Mucosa of descending colon (tissue), 3 donors: ENCODE measurements around the gene TKT. TPM values are rescaled to one million over a fixed set of nuclear protein-coding genes. Genes with fewer than 3 reads are reported as not detected.

Experiments used
- ATAC-seq: fragments of 200-7000 bp; cut with Tn5 transposase; one replicate; pipeline ENCODE4 v1.9.1; 2020; ENCODE audit warnings: mild to moderate bottlenecking, moderate library complexity
- DNase-seq, 3 donors: peaks; one replicate each; pipeline ENCODE4 v3.0.0-alpha.2; 2020
- H3K36me3 ChIP-seq: fragments of 200-600 bp; one replicate; pipeline ENCODE4 v1.8.0; 2021; ENCODE audit warnings: low read depth, mild to moderate bottlenecking
- H3K4me1 ChIP-seq: fragments of 200-600 bp; one replicate; pipeline ENCODE4 v1.8.0; 2021; ENCODE audit warnings: low read depth, mild to moderate bottlenecking
- H3K4me3 ChIP-seq: fragments of 200-600 bp; one replicate; pipeline ENCODE4 v1.8.0; 2021; ENCODE audit warnings: mild to moderate bottlenecking
- H3K9me3 ChIP-seq: fragments of 200-600 bp; one replicate; pipeline ENCODE4 v1.8.0; 2021; ENCODE audit warnings: mild to moderate bottlenecking
- intact Hi-C, 2 donors: fragments of 100-400 bp; cut with DNase I in 1 of 2; cut with micrococcal nuclease in 1 of 2; formaldehyde crosslinking; loops; one replicate each; pipeline versions ENCODE4 v1.11.0 to v1.11.1; 2022; cut with DNase I, micrococcal nuclease
- total RNA-seq, 3 donors: library from RNA; stranded (reverse); fragmentation: NEBNext Ultra II Directional in 2 of 3; extraction: Animal tissue kit (Norgen Biotek cat#: 25700) in 2 of 3; gene quantifications; one replicate each; pipeline versions ENCODE4 v1.2.1 to v1.2.4, GENCODE V29; 2021 to 2023
- TF ChIP-seq, protein P1 (sequence below): fragments of 200-600 bp; IDR thresholded peaks from one replicate; pipeline ENCODE4 v1.8.0; 2022; ENCODE audit warnings: antibody characterized with exemption, mild to moderate bottlenecking
- donor health status: DM: no; HTN: no; CAD: no; lungs with moderate emphysema.
- donor health status: DM: no; HTN: no; CAD: no.
- donor health status: DM: no; HTN: yes; CAD: no.

TKT gene
- total RNA-seq, 3 donors from 2014 or later = 180 to 260 (median 226) TPM

DNA sequence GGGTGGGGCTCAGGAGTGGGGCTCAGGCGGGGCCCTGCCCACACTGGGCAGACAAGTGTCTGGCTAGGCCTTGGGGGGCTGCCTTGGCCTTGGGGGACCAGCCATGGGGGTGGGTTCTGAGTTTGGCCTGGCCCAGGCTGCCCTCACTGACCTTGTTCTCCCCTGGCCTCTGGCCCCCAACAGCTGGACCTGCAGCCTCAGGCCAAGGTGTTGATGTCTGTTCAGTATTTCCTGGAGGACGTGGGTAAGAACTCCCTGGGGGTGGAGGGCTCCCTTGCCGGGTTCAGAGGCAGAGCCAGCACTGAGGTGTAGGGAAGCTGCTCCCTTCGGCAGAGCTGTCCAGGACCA lies 74.8 kb downstream of the TKT start:
- intact Hi-C loops = no loop called here
- no peak for ATAC-seq
- DNase-seq = peak in 1 of 3 donors; percentile 67
- TF ChIP-seq, protein P1, sequence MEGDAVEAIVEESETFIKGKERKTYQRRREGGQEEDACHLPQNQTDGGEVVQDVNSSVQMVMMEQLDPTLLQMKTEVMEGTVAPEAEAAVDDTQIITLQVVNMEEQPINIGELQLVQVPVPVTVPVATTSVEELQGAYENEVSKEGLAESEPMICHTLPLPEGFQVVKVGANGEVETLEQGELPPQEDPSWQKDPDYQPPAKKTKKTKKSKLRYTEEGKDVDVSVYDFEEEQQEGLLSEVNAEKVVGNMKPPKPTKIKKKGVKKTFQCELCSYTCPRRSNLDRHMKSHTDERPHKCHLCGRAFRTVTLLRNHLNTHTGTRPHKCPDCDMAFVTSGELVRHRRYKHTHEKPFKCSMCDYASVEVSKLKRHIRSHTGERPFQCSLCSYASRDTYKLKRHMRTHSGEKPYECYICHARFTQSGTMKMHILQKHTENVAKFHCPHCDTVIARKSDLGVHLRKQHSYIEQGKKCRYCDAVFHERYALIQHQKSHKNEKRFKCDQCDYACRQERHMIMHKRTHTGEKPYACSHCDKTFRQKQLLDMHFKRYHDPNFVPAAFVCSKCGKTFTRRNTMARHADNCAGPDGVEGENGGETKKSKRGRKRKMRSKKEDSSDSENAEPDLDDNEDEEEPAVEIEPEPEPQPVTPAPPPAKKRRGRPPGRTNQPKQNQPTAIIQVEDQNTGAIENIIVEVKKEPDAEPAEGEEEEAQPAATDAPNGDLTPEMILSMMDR = no peak
- Histone ChIP-seq H3K4me1 (no peaks in the 10 kb centered on the region), H3K36me3 (peaks cover 5% of the 10 kb centered on the region), H3K4me3 (no peak overlapping the region), H3K9me3 (no peaks in the 10 kb centered on the region)

DNA sequence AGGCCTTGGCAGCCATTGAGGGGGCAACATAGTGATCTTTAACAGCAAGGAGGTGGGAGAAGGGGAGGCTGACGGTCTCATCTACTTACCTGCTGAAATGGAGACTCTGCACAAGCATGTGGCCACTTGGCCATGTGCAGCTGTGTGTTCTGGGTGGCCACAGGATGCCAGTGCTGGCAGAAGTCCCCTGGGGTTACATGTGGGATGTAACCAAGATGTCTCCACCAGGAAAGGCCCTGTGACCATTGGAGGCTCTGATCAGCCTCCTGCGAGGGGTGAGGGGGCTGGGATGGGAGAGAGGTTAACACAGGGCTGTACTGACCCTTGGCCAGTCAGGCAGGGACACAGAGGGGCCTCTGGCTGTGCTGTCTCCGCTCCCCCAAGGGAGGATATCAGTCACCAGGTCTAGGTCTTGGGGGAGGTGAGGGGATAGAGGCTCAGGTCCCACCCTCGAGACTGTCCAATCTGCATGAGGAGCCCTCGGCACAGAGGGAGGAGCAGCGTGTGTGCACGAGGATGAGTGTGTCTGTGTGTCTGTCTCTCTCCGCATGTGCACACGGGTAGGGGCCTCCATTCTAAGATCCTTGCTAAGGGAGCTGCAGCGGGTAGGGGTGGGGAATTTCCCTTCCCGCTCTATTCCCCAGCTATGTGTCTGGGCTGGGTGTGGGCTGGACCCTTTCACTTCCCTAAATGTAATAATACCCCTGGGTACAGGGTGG lies 75.4 kb downstream of the TKT start:
- TF ChIP-seq, protein P1 = no peak
- Histone ChIP-seq H3K9me3 (no peaks in the 10 kb centered on the region), H3K4me3 (no peak overlapping the region), H3K36me3 (peaks cover 4% of the 10 kb centered on the region), H3K4me1 (no peaks in the 10 kb centered on the region)
- intact Hi-C loops = no loop called here
- DNase-seq = no peak
- ATAC-seq = peak; percentile 71

DNA sequence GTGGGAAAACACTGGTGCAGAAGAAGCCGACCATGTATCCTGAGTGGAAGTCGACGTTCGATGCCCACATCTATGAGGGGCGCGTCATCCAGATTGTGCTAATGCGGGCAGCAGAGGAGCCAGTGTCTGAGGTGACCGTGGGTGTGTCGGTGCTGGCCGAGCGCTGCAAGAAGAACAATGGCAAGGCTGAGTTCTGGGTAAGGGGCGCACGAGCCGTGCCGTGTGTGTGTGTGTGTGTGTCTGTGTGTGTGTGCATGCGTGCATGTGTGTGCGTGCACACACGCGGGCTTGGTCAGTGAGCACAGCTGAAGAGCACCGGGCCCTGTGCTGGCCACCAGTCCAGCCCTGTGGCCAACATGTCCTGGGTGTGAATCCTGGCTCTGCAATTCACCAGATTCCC lies 76.2 kb downstream of the TKT start:
- intact Hi-C loops = no loop called here
- Histone ChIP-seq H3K9me3 (no peaks in the 10 kb centered on the region), H3K4me3 (no peak overlapping the region), H3K36me3 (peaks cover 4% of the 10 kb centered on the region), H3K4me1 (no peaks in the 10 kb centered on the region)
- ATAC-seq (no peak), DNase-seq (no peak)
- TF ChIP-seq, protein P1 = no peak

DNA sequence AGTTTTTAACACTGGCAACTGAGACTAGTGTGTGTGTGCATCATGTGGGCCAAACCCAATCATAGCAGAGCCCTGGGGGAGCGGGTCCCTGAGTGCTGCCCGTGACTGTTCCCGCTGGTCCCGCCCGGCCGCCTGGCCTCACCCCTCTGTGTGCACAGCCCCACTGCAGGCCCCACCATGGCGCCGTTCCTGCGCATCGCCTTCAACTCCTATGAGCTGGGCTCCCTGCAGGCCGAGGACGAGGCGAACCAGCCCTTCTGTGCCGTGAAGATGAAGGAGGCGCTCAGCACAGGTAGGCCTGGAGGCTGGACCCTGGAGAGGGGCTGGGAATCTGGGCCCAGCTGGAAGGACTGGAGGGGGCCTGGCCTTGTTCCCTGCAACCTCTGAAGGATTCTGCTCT lies 77.6 kb downstream of the TKT start:
- Histone ChIP-seq H3K9me3 (no peaks in the 10 kb centered on the region), H3K4me1 (no peaks in the 10 kb centered on the region), H3K4me3 (no peak overlapping the region), H3K36me3 (no peaks in the 10 kb centered on the region)
- ATAC-seq (no peak), DNase-seq (no peak)
- TF ChIP-seq, protein P1 = no peak
- intact Hi-C loops = no loop called here

DNA sequence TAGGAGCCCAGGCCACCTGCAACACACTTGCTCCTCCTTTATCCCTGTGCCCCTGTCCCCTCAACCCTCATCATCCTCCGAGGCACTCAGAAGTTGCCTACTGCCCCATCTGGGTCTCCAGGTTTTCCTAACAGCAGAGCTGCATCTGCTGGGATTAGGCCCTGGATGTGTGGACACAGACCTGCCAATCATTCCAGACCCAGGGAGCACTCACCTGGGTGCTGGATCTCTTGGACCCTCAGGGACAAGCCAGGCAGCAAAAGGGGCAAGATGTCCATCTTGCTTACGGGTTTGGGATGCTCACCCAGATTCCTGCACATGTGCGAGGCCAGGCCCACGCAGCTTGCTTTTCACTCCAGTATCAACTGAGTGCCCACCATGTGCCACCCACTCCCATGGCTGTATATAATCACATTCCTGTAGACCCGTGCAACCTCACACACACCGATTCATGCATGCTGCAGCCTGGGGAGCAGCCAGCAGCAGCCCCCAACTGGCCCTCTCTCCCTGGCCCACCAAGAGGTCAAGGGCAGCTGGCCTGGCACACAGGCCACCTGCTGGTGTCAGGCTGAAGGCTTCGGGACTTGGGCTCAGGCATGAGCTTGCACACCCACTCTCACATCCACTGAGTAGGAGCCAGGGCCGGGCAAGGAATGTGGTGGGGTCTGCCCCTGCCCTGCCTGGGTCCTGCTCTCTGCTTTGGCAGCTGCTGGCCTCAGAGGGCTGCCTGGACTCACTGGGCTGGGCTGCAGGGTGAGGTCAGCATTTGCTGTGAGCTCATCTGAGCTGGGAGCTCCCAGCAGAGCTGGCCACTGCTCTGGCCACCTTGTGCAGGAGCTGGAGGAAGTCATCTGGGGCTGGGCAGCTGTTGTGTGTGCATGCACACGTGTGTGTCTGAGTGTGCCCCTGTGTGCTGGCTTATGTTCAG lies 79.9 kb downstream of the TKT start:
- H3K36me3 ChIP-seq = no peaks in the 10 kb centered on the region
- no peaks in the 10 kb centered on the region for H3K9me3 ChIP-seq
- H3K4me3 ChIP-seq = no peak overlapping the region
- DNase-seq (no peak), ATAC-seq (no peak)
- intact Hi-C loops = no loop called here
- peaks cover 9% of the 10 kb centered on the region for H3K4me1 ChIP-seq
- TF ChIP-seq, protein P1 = no peak

Other genes with a start within 250 kb of the TKT start
- 10 to 100 TPM; 19.7 to 22.8 (median 19.8) TPM for gene SFMBT1, start 209.9 kb downstream of the TKT start, total RNA-seq
- gene RFT1, start 125.6 kb downstream of the TKT start, total RNA-seq = 10 to 100 TPM; 14.7 to 18.7 (median 15.2) TPM
- 10 to 100 TPM; 46.8 to 87.9 (median 83.4) TPM for gene PRKCD, start 94.8 kb downstream of the TKT start, total RNA-seq
- gene DCP1A, start 91.5 kb upstream of the TKT start, total RNA-seq = 10 to 100 TPM; 20.7 to 28.2 (median 21.3) TPM
- 10 to 100 TPM; 13.8 to 38.1 (median 22.2) TPM for gene CACNA1D, start 238.6 kb upstream of the TKT start, total RNA-seq